H1 (cell line): ENCODE measurements around the gene ELMO1. TPM values are rescaled to one million over a fixed set of nuclear protein-coding genes. Genes with fewer than 3 reads are reported as not detected.

Source experiments
- CTCF ChIA-PET: fragments of 300-600 bp; sonication (Branson Sonifier 250); formaldehyde crosslinking; loops from one replicate; lab custom pipeline; 2021; ENCODE audit not compliant: partially characterized antibody; lab: Charles Lee
- POLR2A ChIA-PET: fragments of 300-600 bp; sonication (Branson Sonifier 250); formaldehyde crosslinking; loops from one replicate; lab custom pipeline; 2021; ENCODE audit warnings: inconsistent platforms; ENCODE audit not compliant: partially characterized antibody; lab: Charles Lee
- DNase-seq, 2 experiments: peaks; one replicate each; pipeline versions ENCODE4 v3.0.0 to v3.0.0-alpha.2; 2010 to 2022; ENCODE audit warnings: low spot score in 2 of 2, low read depth in 1 of 2, mixed read lengths in 1 of 2
- FAIRE-seq: peaks from 2 replicates; lab custom pipeline; 2011; peaks lifted over from hg19 to GRCh38; lab: Jason Lieb, UNC
- H2AFZ ChIP-seq: 2 replicates; pipeline ENCODE4 v1.8.1; 2012; ENCODE audit warnings: low read length, inconsistent platforms
- H2AK5ac ChIP-seq: 2 replicates; pipeline ENCODE4 v1.6.1; 2013; ENCODE audit warnings: low read depth, low read length
- H2BK120ac ChIP-seq: replicated peaks from 2 replicates; pipeline ENCODE3; 2013; ENCODE audit warnings: low read depth, low read length, inconsistent platforms
- H2BK12ac ChIP-seq: 2 replicates; pipeline ENCODE4 v1.6.1; 2013; ENCODE audit warnings: low read depth, low read length
- H2BK15ac ChIP-seq: 2 replicates; pipeline ENCODE4 v1.6.1; 2013; ENCODE audit warnings: low read length
- H2BK20ac ChIP-seq: 2 replicates; pipeline ENCODE4 v1.6.1; 2013; ENCODE audit warnings: low read length
- H2BK5ac ChIP-seq: 2 replicates; pipeline ENCODE4 v1.6.1; 2013; ENCODE audit warnings: low read depth, low read length
- H3K14ac ChIP-seq: 2 replicates; pipeline ENCODE4 v1.6.1; 2013; ENCODE audit warnings: inconsistent platforms; ENCODE audit not compliant: insufficient read length
- H3K18ac ChIP-seq: 2 replicates; pipeline ENCODE4 v1.6.1; 2013; ENCODE audit warnings: low read length; ENCODE audit errors: extremely low read depth
- H3K23ac ChIP-seq: 2 replicates; pipeline ENCODE4 v1.6.1; 2013; ENCODE audit warnings: inconsistent platforms; ENCODE audit not compliant: insufficient read length
- H3K23me2 ChIP-seq: 2 replicates; pipeline ENCODE4 v1.6.1; 2013; ENCODE audit warnings: low read depth, low read length
- H3K27ac ChIP-seq: 2 replicates; pipeline ENCODE4 v1.6.1; 2011; ENCODE audit warnings: low read depth, low read length, inconsistent platforms
- H3K27me3 ChIP-seq, 4 experiments: replicated peaks in 1 of 4; 1 replicate in 1 of 4; 2 replicates in 3 of 4; pipeline versions ENCODE4 v1.6.1 to v1.8.1; 2011 to 2013; ENCODE audit warnings: low read length in 3 of 4, mild to moderate bottlenecking in 3 of 4, inconsistent platforms in 2 of 4, mixed read lengths in 2 of 4, moderate library complexity in 1 of 4; ENCODE audit not compliant: control insufficient read depth in 3 of 4, insufficient read depth in 3 of 4; ENCODE audit errors: extremely low read depth in 1 of 4
- H3K36me3 ChIP-seq, 4 experiments: 2 replicates each; pipeline versions ENCODE4 v1.6.1 to v1.8.1; 2011 to 2013; ENCODE audit warnings: mild to moderate bottlenecking in 4 of 4, low read length in 3 of 4, moderate library complexity in 2 of 4, control low read depth in 1 of 4, inconsistent platforms in 1 of 4; ENCODE audit not compliant: insufficient read depth in 4 of 4, control insufficient read depth in 2 of 4
- H3K4ac ChIP-seq: replicated peaks from 2 replicates; pipeline ENCODE3; 2013; ENCODE audit warnings: low read length, low read depth, mixed read lengths, inconsistent platforms; ENCODE audit not compliant: insufficient read length
- H3K4me1 ChIP-seq, 4 experiments: replicated peaks in 1 of 4; 1 replicate in 1 of 4; 2 replicates in 3 of 4; pipeline versions ENCODE4 v1.6.1 to v1.8.1; 2011 to 2013; ENCODE audit warnings: low read length in 3 of 4, inconsistent platforms in 2 of 4, mixed read lengths in 1 of 4; ENCODE audit not compliant: insufficient read depth in 4 of 4, control insufficient read depth in 3 of 4
- H3K4me2 ChIP-seq, 2 experiments: 2 replicates each; pipeline versions ENCODE4 v1.6.1 to v1.8.1; 2011 to 2013; ENCODE audit warnings: low read depth in 2 of 2, low read length in 2 of 2, control low read depth in 1 of 2, inconsistent platforms in 1 of 2, mild to moderate bottlenecking in 1 of 2; ENCODE audit not compliant: insufficient read depth in 1 of 2
- H3K4me3 ChIP-seq, 4 experiments: fragments of 200-600, 300-600 bp in 1 of 4; sonication (generic), shearing (Covaris generic), sonication (Bioruptor Twin) in 1 of 4; 2 replicates each; pipeline versions ENCODE4 v1.5.1 to v1.8.1; 2011 to 2016; ENCODE audit warnings: low read length in 4 of 4, low read depth in 3 of 4, control low read depth in 2 of 4, inconsistent platforms in 2 of 4, mild to moderate bottlenecking in 2 of 4, mixed read lengths in 1 of 4, moderate library complexity in 1 of 4; ENCODE audit not compliant: insufficient read depth in 2 of 4; ENCODE audit errors: extremely low read depth in 1 of 4
- H3K56ac ChIP-seq: replicated peaks from 2 replicates; pipeline ENCODE3; 2013; ENCODE audit warnings: low read depth, mild to moderate bottlenecking, mixed read lengths, low read length, inconsistent platforms; ENCODE audit not compliant: insufficient read length
- H3K79me1 ChIP-seq: 2 replicates; pipeline ENCODE4 v1.6.1; 2013; ENCODE audit warnings: low read depth, low read length, control low read depth
- H3K79me2 ChIP-seq, 2 experiments: 2 replicates each; pipeline versions ENCODE4 v1.6.1 to v1.8.1; 2012 to 2013; ENCODE audit warnings: low read length in 2 of 2, mild to moderate bottlenecking in 2 of 2, inconsistent platforms in 1 of 2; ENCODE audit not compliant: insufficient read depth in 2 of 2, control insufficient read depth in 1 of 2
- H3K9ac ChIP-seq, 4 experiments: replicated peaks in 1 of 4; 1 replicate in 1 of 4; 2 replicates in 3 of 4; pipeline versions ENCODE4 v1.6.1 to v1.8.1; 2011 to 2013; ENCODE audit warnings: low read depth in 3 of 4, low read length in 3 of 4, control low read depth in 2 of 4, mild to moderate bottlenecking in 2 of 4, moderate library complexity in 2 of 4, inconsistent platforms in 1 of 4; ENCODE audit errors: extremely low read depth in 1 of 4
- H3K9me3 ChIP-seq, 2 experiments: 2 replicates each; pipeline versions ENCODE4 v1.6.1 to v1.8.1; 2012 to 2013; ENCODE audit warnings: mild to moderate bottlenecking in 2 of 2, moderate library complexity in 2 of 2, control low read depth in 1 of 2, inconsistent platforms in 1 of 2, low read depth in 1 of 2, low read length in 1 of 2, mixed read lengths in 1 of 2; ENCODE audit not compliant: insufficient read depth in 2 of 2
- H4K20me1 ChIP-seq, 2 experiments: replicated peaks in 1 of 2; 2 replicates each; pipeline versions ENCODE3 to v1.8.1; 2011 to 2013; ENCODE audit warnings: inconsistent platforms in 2 of 2, low read length in 2 of 2, mild to moderate bottlenecking in 1 of 2; ENCODE audit not compliant: insufficient read depth in 2 of 2, control insufficient read depth in 1 of 2
- H4K5ac ChIP-seq: 2 replicates; pipeline ENCODE4 v1.6.1; 2013; ENCODE audit warnings: low read length, low read depth, mixed read lengths, inconsistent platforms; ENCODE audit not compliant: insufficient read length
- H4K8ac ChIP-seq: 2 replicates; pipeline ENCODE4 v1.8.0; 2013; ENCODE audit warnings: mild to moderate bottlenecking, moderate library complexity, low read length, inconsistent platforms; ENCODE audit not compliant: insufficient read depth; ENCODE audit errors: extremely low read depth
- H4K91ac ChIP-seq: replicated peaks from 2 replicates; pipeline ENCODE3; 2013; ENCODE audit warnings: low read length, mixed read lengths, inconsistent platforms; ENCODE audit not compliant: insufficient read length
- CREB1 ChIP-seq: IDR thresholded peaks from 2 replicates; pipeline ENCODE4 v1.6.1; 2012; ENCODE audit warnings: inconsistent platforms
- MAX ChIP-seq: IDR thresholded peaks from 2 replicates; pipeline ENCODE4 v1.6.1; 2012; ENCODE audit warnings: inconsistent platforms
- SAP30 ChIP-seq: fragments of 300-600 bp; sonication (generic); IDR thresholded peaks from 2 replicates; pipeline ENCODE4 v1.7.1; 2012; ENCODE audit warnings: low read length, moderate library complexity, mild to moderate bottlenecking, inconsistent platforms; ENCODE audit not compliant: insufficient read depth, insufficient replicate concordance
- SIN3A ChIP-seq, 2 experiments: IDR thresholded peaks in 1 of 2; conservative IDR thresholded peaks in 1 of 2; 2 replicates each; pipeline ENCODE4 v1.6.1; 2011 to 2012; ENCODE audit warnings: low read length in 2 of 2, improper control_type of control experiment in 1 of 2, low read depth in 1 of 2, mild to moderate bottlenecking in 1 of 2
- WGBS, 2 experiments: shearing (Covaris generic) in 1 of 2; methylation state at CpG; one replicate each; pipeline versions ENCODE4 v1.1.6 to v1.1.7; 2013 to 2015; ENCODE audit warnings: low lambda C conversion rate in 2 of 2, mixed read lengths in 2 of 2, inconsistent platforms in 1 of 2, low coverage in 1 of 2, missing lambda C conversion rate in 1 of 2; ENCODE audit not compliant: insufficient replicate concordance in 2 of 2, insufficient coverage in 1 of 2, insufficient read length in 1 of 2; ENCODE audit errors: extremely low coverage in 1 of 2, missing lambda C conversion rate in 1 of 2; 5-methylcytosine and 5-hydroxymethylcytosine counted together
- polyA plus RNA-seq, 7 experiments: library from polyadenylated mRNA; depleted of rRNA in 3 of 7; stranded (reverse) in 5 of 7; unstranded in 2 of 7; fragments of >200 nt in 5 of 7; fragments of 200-250 nt in 2 of 7; gene quantifications; 1 replicate in 5 of 7; 2 replicates in 1 of 7; 4 replicates in 1 of 7; pipeline versions ENCODE4 v1.2.1 to v1.2.3, GENCODE V29; 2011 to 2013; ENCODE audit warnings: missing spikeins in 2 of 7, mixed read lengths in 2 of 7
- total RNA-seq: library from RNA; stranded (reverse); fragmentation: NEBNext Ultra II Directional; extraction: Animal tissue kit (Norgen Biotek cat#: 25700); gene quantifications from 2 replicates; pipeline ENCODE4 v1.2.1, GENCODE V29; 2021

ELMO1 gene
- total and polyA plus RNA-seq, 2 of the 8 experiments (the other 6 are each of a cell fraction or from before 2014, with no cell fraction given): 18.4 to 21.0 TPM

- no peak overlapping the region for H3K4me3 ChIP-seq
- CTCF ChIA-PET: interaction anchor here (0.6 to 11.2 kb wide), 8 partner anchors 11 to 340 kb away, joined by 3 to 162 read pairs (median 5); no protein-coding TSS in a partner anchor
- TF ChIP-seq SAP30 (no peak), MAX (no peak), CREB1 (no peak), SIN3A (conservative IDR thresholded peaks at IDR 0.05 in 1 of 2, IDR thresholded peaks at IDR 0.05 in 1 of 2; ENCODE audit: low read depth in 1 of 2, low read length in 2 of 2) (no peak)
- TF ChIP-seq, all 59 proteins: peak for 0
These were observed 465.9 kb downstream of the ELMO1 start for GRCh38 chr7:36982766-36983165.

More at GRCh38 chr7:36982766-36983165, 465.9 kb downstream of the ELMO1 start:
- Histone ChIP-seq H3K27ac (no peak overlapping the region), H3K23ac (no peak overlapping the region), H4K5ac (no peak overlapping the region), H3K56ac (no peak overlapping the region), H2BK5ac (no peak overlapping the region), H2AFZ (no peak overlapping the region), H3K23me2 (no peaks in the 10 kb centered on the region), H3K4me1 (peaks cover 0 to 14% (median 0%) of the 10 kb centered on the region in 4 experiments; a peak in 3 of 7 replicates), H2AK5ac (no peak overlapping the region), H4K91ac (no peak overlapping the region), H2BK120ac (no peak overlapping the region), H3K27me3 (no peaks in the 10 kb centered on the region), H4K20me1 (no peaks in the 10 kb centered on the region), H3K79me1 (no peaks in the 10 kb centered on the region), H4K8ac (no peak overlapping the region), H3K4me2 (no peak overlapping the region), H2BK20ac (no peak overlapping the region), H3K36me3 (no peaks in the 10 kb centered on the region), H3K79me2 (no peaks in the 10 kb centered on the region), H3K18ac (no peak overlapping the region), H3K9ac (no peak overlapping the region), H3K14ac (no peak overlapping the region), H2BK15ac (no peak overlapping the region), H3K9me3 (no peaks in the 10 kb centered on the region), H3K4ac (no peak overlapping the region), H2BK12ac (no peak overlapping the region)
- POLR2A ChIA-PET: no interaction called here
- FAIRE-seq: no peak
- WGBS, 2 experiments: 82% methylated on average over 3 of the region's 3 CpGs; no CpG with 5 or more reads in 1 of the 2 experiments
- DNase-seq: no peak
